Neutrophil (primary cell): Measurements from ENCODE around the gene ALG11.

Source experiments
- H3K27ac ChIP-seq: fragments of 200-600 bp; sonication (generic); 2 replicates; pipeline ENCODE4 v1.5.1; 2016; ENCODE audit warnings: mild to moderate bottlenecking, moderate library complexity
- H3K27me3 ChIP-seq: fragments of 200-600 bp; sonication (generic); 2 replicates; pipeline ENCODE4 v1.6.0; 2016; ENCODE audit warnings: mild to moderate bottlenecking
- H3K36me3 ChIP-seq: fragments of 200-600 bp; sonication (generic); 2 replicates; pipeline ENCODE4 v1.5.1; 2017
- H3K4me1 ChIP-seq, 2 experiments: fragments of 200-600 bp in 1 of 2; sonication (generic) in 1 of 2; 1 replicate in 1 of 2; 2 replicates in 1 of 2; pipeline versions ENCODE4 v1.5.1 to v1.6.1; 2013 to 2016; ENCODE audit warnings: low read depth in 1 of 2, low read length in 1 of 2, mild to moderate bottlenecking in 1 of 2, moderate library complexity in 1 of 2; ENCODE audit not compliant: control insufficient read depth in 1 of 2, insufficient read depth in 1 of 2
- H3K4me3 ChIP-seq, 2 experiments: fragments of 200-600 bp in 1 of 2; sonication (generic) in 1 of 2; 1 replicate in 1 of 2; 2 replicates in 1 of 2; pipeline ENCODE4 v1.5.1; 2013 to 2016; ENCODE audit warnings: low read depth in 1 of 2, low read length in 1 of 2, mild to moderate bottlenecking in 1 of 2, moderate library complexity in 1 of 2
- H3K9me3 ChIP-seq: fragments of 200-600 bp; sonication (generic); 2 replicates; pipeline ENCODE4 v1.5.1; 2016
- CTCF ChIP-seq: fragments of 200-600 bp; sonication (generic); IDR thresholded peaks from 2 replicates; pipeline ENCODE4 v1.5.1; 2016; ENCODE audit warnings: antibody characterized with exemption

ALG11 gene

GRCh38 chr13:52034616-52035226, 22.5 kb downstream of the ALG11 start:
- Histone ChIP-seq H3K27me3 (no peaks in the 10 kb centered on the region), H3K4me1 (no peaks in the 10 kb centered on the region), H3K9me3 (no peaks in the 10 kb centered on the region), H3K27ac (no peak overlapping the region), H3K36me3 (no peaks in the 10 kb centered on the region), H3K4me3 (no peak overlapping the region)
- TF ChIP-seq CTCF = no peak

GRCh38 chr13:52036037-52036436, 23.8 kb downstream of the ALG11 start:
- H3K4me3 ChIP-seq = no peak overlapping the region
- no peaks in the 10 kb centered on the region for H3K4me1 ChIP-seq
- no peaks in the 10 kb centered on the region for H3K36me3 ChIP-seq
- TF ChIP-seq CTCF = no peak
- H3K27ac ChIP-seq = no peak overlapping the region
- H3K27me3 ChIP-seq = no peaks in the 10 kb centered on the region
- no peaks in the 10 kb centered on the region for H3K9me3 ChIP-seq

GRCh38 chr13:52043675-52044074, 31.5 kb downstream of the ALG11 start:
- H3K9me3 ChIP-seq = no peaks in the 10 kb centered on the region
- no peaks in the 10 kb centered on the region for H3K4me1 ChIP-seq
- no peak for TF ChIP-seq CTCF
- no peaks in the 10 kb centered on the region for H3K36me3 ChIP-seq
- H3K27ac ChIP-seq = no peak overlapping the region
- H3K4me3 ChIP-seq = no peak overlapping the region
- no peaks in the 10 kb centered on the region for H3K27me3 ChIP-seq

- Histone ChIP-seq H3K36me3 (no peaks in the 10 kb centered on the region), H3K4me3 (no peak overlapping the region), H3K9me3 (no peaks in the 10 kb centered on the region), H3K27ac (no peak overlapping the region), H3K4me1 (no peaks in the 10 kb centered on the region), H3K27me3 (no peaks in the 10 kb centered on the region)
- TF ChIP-seq CTCF = no peak
These were observed 35.3 kb downstream of the ALG11 start for GRCh38 chr13:52047463-52047862.

- no peaks in the 10 kb centered on the region for H3K4me1 ChIP-seq
- H3K27ac ChIP-seq = no peak overlapping the region
- H3K4me3 ChIP-seq = no peak overlapping the region
- no peak for TF ChIP-seq CTCF
- no peaks in the 10 kb centered on the region for H3K9me3 ChIP-seq
- no peaks in the 10 kb centered on the region for H3K27me3 ChIP-seq
- H3K36me3 ChIP-seq = no peaks in the 10 kb centered on the region
These were observed 36.3 kb downstream of the ALG11 start for GRCh38 chr13:52048516-52048915.

GRCh38 chr13:52051400-52051799, 39.2 kb downstream of the ALG11 start:
- Histone ChIP-seq H3K4me1 (no peaks in the 10 kb centered on the region), H3K27ac (no peak overlapping the region), H3K4me3 (no peak overlapping the region), H3K36me3 (no peaks in the 10 kb centered on the region), H3K9me3 (no peaks in the 10 kb centered on the region), H3K27me3 (no peaks in the 10 kb centered on the region)
- TF ChIP-seq CTCF = no peak
